ENCODE results near the gene FNIP2.

Gene FNIP2

GRCh38 chr4:158760866-158761265 lies 8.0 kb upstream of the FNIP2 start:
- H3K9me3 ChIP-seq (ENCODE audit: control insufficient read depth, low read length): peaks cover 2% of the 10 kb centered on the region
- H3K4me3 ChIP-seq (ENCODE audit: insufficient read depth, low read depth, low read length): no peak overlapping the region
- H3K36me3 ChIP-seq (ENCODE audit: control insufficient read depth, insufficient read depth, low read length): no peaks in the 10 kb centered on the region
- H3K27me3 ChIP-seq (ENCODE audit: control insufficient read depth, insufficient read depth, low read length, poor library complexity, severe bottlenecking): no peaks in the 10 kb centered on the region
- WGBS, 2 experiments: 91 to 93% methylated on average over 4 of the region's 4 CpGs
- H3K4me1 ChIP-seq (ENCODE audit: control insufficient read depth, insufficient read depth, low read length): no peaks in the 10 kb centered on the region
- no peak overlapping the region for H3K27ac ChIP-seq (ENCODE audit: insufficient read depth, low read depth, low read length, poor library complexity, severe bottlenecking)

DNA sequence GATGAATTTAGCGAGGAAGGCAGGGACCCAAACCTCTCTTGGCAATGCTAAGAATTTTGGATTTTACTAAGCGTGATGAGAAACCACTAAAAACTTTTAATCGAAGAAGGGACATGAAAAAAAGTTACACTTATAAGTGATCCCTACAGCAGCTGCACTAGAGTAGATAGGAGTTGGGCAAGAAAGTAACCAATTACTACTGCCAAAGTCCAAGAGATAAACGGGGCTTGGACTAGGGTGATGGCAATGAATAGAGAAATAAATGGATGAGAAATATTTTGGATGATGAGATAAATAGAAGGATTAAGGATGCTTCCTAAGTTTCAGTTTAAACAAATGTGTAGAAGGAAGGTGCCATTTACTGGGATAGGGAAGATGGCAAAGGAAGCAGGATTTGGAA lies 6.3 kb upstream of the FNIP2 start:
- peaks cover 7% of the 10 kb centered on the region for H3K27me3 ChIP-seq (ENCODE audit: control insufficient read depth, insufficient read depth, low read length, poor library complexity, severe bottlenecking)
- WGBS, 2 experiments: 95 to 99% methylated on average over 3 to 4 of the region's 4 CpGs
- no peak overlapping the region for H3K4me3 ChIP-seq (ENCODE audit: insufficient read depth, low read depth, low read length)
- H3K9me3 ChIP-seq (ENCODE audit: control insufficient read depth, low read length): peaks cover 2% of the 10 kb centered on the region
- H3K4me1 ChIP-seq (ENCODE audit: control insufficient read depth, insufficient read depth, low read length): no peaks in the 10 kb centered on the region
- H3K27ac ChIP-seq (ENCODE audit: insufficient read depth, low read depth, low read length, poor library complexity, severe bottlenecking): no peak overlapping the region
- H3K36me3 ChIP-seq (ENCODE audit: control insufficient read depth, insufficient read depth, low read length): no peaks in the 10 kb centered on the region

DNA sequence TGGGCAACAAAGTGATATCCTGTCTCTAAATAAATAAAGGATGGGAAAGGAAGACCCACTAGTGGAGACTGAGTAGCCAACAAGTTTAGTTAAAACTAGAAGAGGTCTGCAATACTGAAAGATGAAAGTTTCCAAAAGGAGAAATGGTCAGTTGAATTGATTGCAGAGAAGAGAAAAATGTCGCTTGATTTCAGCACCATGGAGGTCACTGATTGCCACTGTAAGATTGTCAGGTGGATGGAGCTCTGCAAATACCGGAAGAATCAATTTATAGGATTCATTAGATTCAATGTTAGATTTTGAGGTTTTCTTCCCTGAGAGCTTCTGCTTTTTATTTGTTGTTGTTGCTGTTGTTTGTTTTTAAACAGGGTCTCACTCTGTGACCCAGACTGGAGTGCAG lies 5.4 kb upstream of the FNIP2 start:
- Histone ChIP-seq H3K27me3 (ENCODE audit: control insufficient read depth, insufficient read depth, low read length, poor library complexity, severe bottlenecking) (peaks cover 16% of the 10 kb centered on the region), H3K27ac (ENCODE audit: insufficient read depth, low read depth, low read length, poor library complexity, severe bottlenecking) (no peak overlapping the region), H3K4me1 (ENCODE audit: control insufficient read depth, insufficient read depth, low read length) (no peaks in the 10 kb centered on the region), H3K4me3 (ENCODE audit: insufficient read depth, low read depth, low read length) (no peak overlapping the region), H3K9me3 (ENCODE audit: control insufficient read depth, low read length) (peaks cover 2% of the 10 kb centered on the region), H3K36me3 (ENCODE audit: control insufficient read depth, insufficient read depth, low read length) (no peaks in the 10 kb centered on the region)
- 42 to 43% methylated on average over 2 of the region's 2 CpGs for WGBS, 2 experiments

- Histone ChIP-seq H3K27me3 (ENCODE audit: control insufficient read depth, insufficient read depth, low read length, poor library complexity, severe bottlenecking) (peaks cover 26% of the 10 kb centered on the region), H3K4me1 (ENCODE audit: control insufficient read depth, insufficient read depth, low read length) (peaks cover 5% of the 10 kb centered on the region), H3K27ac (ENCODE audit: insufficient read depth, low read depth, low read length, poor library complexity, severe bottlenecking) (no peak overlapping the region), H3K9me3 (ENCODE audit: control insufficient read depth, low read length) (no peaks in the 10 kb centered on the region), H3K4me3 (ENCODE audit: insufficient read depth, low read depth, low read length) (no peak overlapping the region), H3K36me3 (ENCODE audit: control insufficient read depth, insufficient read depth, low read length) (no peaks in the 10 kb centered on the region)
- WGBS, 2 experiments: 92 to 93% methylated on average over 5 to 6 of the region's 6 CpGs
Observed at GRCh38 chr4:158766434-158767044, 2.3 kb upstream of the FNIP2 start.

DNA sequence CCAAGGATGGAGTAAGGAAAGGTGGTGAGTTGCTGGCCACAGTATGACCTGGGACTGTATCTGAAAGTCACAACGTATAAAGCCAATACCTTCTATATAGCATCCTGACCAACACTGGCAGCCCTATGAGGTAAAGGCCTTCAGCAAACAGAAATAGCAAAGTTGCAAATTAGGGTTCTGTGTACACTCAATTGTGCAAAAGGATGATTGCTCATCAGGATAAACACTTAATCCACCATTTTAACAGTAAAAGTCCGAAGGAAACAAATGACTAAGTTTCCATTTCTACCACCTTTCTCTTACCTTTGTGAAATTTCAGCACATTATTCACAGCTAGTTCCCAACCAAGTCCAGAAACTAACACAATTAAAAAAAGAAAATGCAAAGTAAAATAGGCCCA lies 1.4 kb upstream of the FNIP2 start:
- Histone ChIP-seq H3K36me3 (ENCODE audit: control insufficient read depth, insufficient read depth, low read length) (no peaks in the 10 kb centered on the region), H3K4me3 (ENCODE audit: insufficient read depth, low read depth, low read length) (no peak overlapping the region), H3K27ac (ENCODE audit: insufficient read depth, low read depth, low read length, poor library complexity, severe bottlenecking) (no peak overlapping the region), H3K9me3 (ENCODE audit: control insufficient read depth, low read length) (no peaks in the 10 kb centered on the region), H3K4me1 (ENCODE audit: control insufficient read depth, insufficient read depth, low read length) (peaks cover 5% of the 10 kb centered on the region), H3K27me3 (ENCODE audit: control insufficient read depth, insufficient read depth, low read length, poor library complexity, severe bottlenecking) (peaks cover 26% of the 10 kb centered on the region)
- WGBS, 2 experiments: 39 to 49% methylated on average over 2 of the region's 2 CpGs

DNA sequence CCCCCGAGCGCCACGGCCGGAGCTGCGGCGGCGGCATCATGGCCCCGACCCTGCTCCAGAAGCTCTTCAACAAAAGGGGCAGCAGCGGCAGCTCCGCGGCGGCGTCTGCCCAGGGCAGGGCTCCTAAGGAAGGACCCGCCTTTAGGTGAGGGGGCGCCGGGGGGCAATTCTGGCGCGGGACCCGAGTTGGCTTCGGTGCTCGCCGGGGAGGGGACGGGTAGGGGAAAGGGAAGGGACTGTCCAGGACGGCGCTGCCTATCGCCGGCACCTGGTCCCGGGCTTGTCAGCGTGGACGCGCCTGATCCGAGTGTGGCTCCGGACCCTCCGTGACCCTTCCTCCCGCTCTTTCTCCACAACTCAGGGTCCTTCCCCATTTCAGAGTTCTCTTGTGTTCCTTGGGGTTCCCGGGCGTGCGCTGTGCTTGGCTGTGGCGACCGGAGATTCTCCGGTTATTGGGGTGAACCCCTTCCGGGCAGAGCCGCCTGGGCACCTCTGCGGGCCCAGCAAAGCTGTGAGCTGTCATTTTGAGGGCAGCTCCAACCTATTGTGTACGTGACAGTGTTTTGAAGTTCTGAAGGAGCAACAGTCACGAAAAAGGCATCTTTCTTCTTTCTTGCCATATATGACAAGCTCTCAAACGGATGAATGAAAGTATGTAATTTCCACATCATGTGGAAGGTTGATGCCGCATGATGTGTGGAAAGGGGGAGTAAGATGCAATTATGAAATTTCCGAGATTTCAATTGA lies 522 bp downstream of the FNIP2 start:
- Histone ChIP-seq H3K9me3 (ENCODE audit: control insufficient read depth, low read length) (no peaks in the 10 kb centered on the region), H3K36me3 (ENCODE audit: control insufficient read depth, insufficient read depth, low read length) (no peaks in the 10 kb centered on the region), H3K4me3 (ENCODE audit: insufficient read depth, low read depth, low read length) (peak overlapping the region; percentile 78), H3K27me3 (ENCODE audit: control insufficient read depth, insufficient read depth, low read length, poor library complexity, severe bottlenecking) (peaks cover 26% of the 10 kb centered on the region), H3K4me1 (ENCODE audit: control insufficient read depth, insufficient read depth, low read length) (peaks cover 5% of the 10 kb centered on the region), H3K27ac (ENCODE audit: insufficient read depth, low read depth, low read length, poor library complexity, severe bottlenecking) (no peak overlapping the region)
- WGBS, 2 experiments: 4% methylated on average over 49 of the region's 49 CpGs

GRCh38 chr4:158770671-158771070 lies 1.8 kb downstream of the FNIP2 start:
- H3K36me3 ChIP-seq (ENCODE audit: control insufficient read depth, insufficient read depth, low read length): no peaks in the 10 kb centered on the region
- peaks cover 26% of the 10 kb centered on the region for H3K27me3 ChIP-seq (ENCODE audit: control insufficient read depth, insufficient read depth, low read length, poor library complexity, severe bottlenecking)
- H3K9me3 ChIP-seq (ENCODE audit: control insufficient read depth, low read length): no peaks in the 10 kb centered on the region
- H3K27ac ChIP-seq (ENCODE audit: insufficient read depth, low read depth, low read length, poor library complexity, severe bottlenecking): no peak overlapping the region
- H3K4me3 ChIP-seq (ENCODE audit: insufficient read depth, low read depth, low read length): no peak overlapping the region
- H3K4me1 ChIP-seq (ENCODE audit: control insufficient read depth, insufficient read depth, low read length): peaks cover 5% of the 10 kb centered on the region
- WGBS, 2 experiments: 91 to 92% methylated on average over 5 of the region's 5 CpGs

- WGBS, 2 experiments: 91 to 98% methylated on average over 2 of the region's 2 CpGs
- H3K27ac ChIP-seq (ENCODE audit: insufficient read depth, low read depth, low read length, poor library complexity, severe bottlenecking): no peak overlapping the region
- H3K4me3 ChIP-seq (ENCODE audit: insufficient read depth, low read depth, low read length): no peak overlapping the region
Observed at GRCh38 chr4:158771776-158772175, 3.0 kb downstream of the FNIP2 start.

DNA sequence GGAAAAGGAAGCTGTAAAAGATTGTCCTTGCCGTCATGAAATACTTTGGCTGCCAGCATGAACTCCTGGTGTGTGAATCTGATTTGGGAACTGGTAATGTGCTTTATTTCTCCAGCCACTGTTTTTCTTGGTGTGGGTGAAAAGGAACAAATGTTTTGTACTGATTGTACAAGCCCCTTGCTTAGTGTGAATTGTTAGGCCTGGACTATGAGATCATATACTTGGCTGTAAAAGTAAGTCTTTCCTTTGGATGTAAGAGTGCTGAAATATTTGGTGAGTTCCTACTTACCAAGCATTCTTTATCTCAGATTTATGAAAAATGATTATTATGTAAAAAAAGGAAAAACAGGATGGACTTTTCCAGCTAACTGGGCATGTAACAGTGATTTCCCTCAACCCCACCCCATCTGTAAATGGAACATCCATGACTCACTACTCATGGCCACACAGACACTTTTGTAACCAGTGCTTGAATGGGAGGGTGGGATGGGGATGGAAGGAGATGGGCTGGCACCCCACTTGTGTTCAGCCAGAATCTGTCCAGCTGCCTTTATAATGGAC lies 6.3 kb downstream of the FNIP2 start:
- no peak overlapping the region for H3K27ac ChIP-seq (ENCODE audit: insufficient read depth, low read depth, low read length, poor library complexity, severe bottlenecking)
- H3K4me3 ChIP-seq (ENCODE audit: insufficient read depth, low read depth, low read length): no peak overlapping the region
- 41 to 69% methylated on average over 1 of the region's 1 CpG for WGBS, 2 experiments
- no peaks in the 10 kb centered on the region for H3K4me1 ChIP-seq (ENCODE audit: control insufficient read depth, insufficient read depth, low read length)
- H3K27me3 ChIP-seq (ENCODE audit: control insufficient read depth, insufficient read depth, low read length, poor library complexity, severe bottlenecking): peaks cover under 1% of the 10 kb centered on the region
- no peaks in the 10 kb centered on the region for H3K9me3 ChIP-seq (ENCODE audit: control insufficient read depth, low read length)
- no peaks in the 10 kb centered on the region for H3K36me3 ChIP-seq (ENCODE audit: control insufficient read depth, insufficient read depth, low read length)

More at GRCh38 chr4:158771776-158772175, 3.0 kb downstream of the FNIP2 start:
- Histone ChIP-seq H3K36me3 (ENCODE audit: control insufficient read depth, insufficient read depth, low read length) (no peaks in the 10 kb centered on the region), H3K27me3 (ENCODE audit: control insufficient read depth, insufficient read depth, low read length, poor library complexity, severe bottlenecking) (peaks cover 26% of the 10 kb centered on the region), H3K4me1 (ENCODE audit: control insufficient read depth, insufficient read depth, low read length) (peaks cover 5% of the 10 kb centered on the region), H3K9me3 (ENCODE audit: control insufficient read depth, low read length) (no peaks in the 10 kb centered on the region)

DNA sequence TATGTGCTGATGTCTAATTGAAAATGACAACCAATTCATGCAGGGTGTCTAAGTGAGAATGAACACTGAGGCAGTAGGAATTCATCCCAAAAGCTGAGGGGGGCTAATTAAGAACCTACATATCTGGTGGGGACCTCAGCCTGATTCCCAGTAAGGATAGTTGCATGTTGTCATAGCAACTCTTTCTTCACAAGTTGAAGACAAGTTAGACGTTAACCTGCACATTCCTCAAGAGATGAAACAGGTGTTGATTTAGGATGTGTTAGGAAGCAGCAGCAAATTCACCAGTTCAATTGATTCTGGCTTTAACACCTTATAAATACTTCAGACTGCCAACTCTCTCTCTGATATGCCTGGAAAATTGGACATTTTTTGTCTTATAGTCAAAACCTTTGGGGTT lies 7.3 kb downstream of the FNIP2 start:
- Histone ChIP-seq H3K27me3 (ENCODE audit: control insufficient read depth, insufficient read depth, low read length, poor library complexity, severe bottlenecking) (no peaks in the 10 kb centered on the region), H3K36me3 (ENCODE audit: control insufficient read depth, insufficient read depth, low read length) (no peaks in the 10 kb centered on the region), H3K4me3 (ENCODE audit: insufficient read depth, low read depth, low read length) (no peak overlapping the region), H3K27ac (ENCODE audit: insufficient read depth, low read depth, low read length, poor library complexity, severe bottlenecking) (no peak overlapping the region), H3K4me1 (ENCODE audit: control insufficient read depth, insufficient read depth, low read length) (no peaks in the 10 kb centered on the region), H3K9me3 (ENCODE audit: control insufficient read depth, low read length) (no peaks in the 10 kb centered on the region)
- WGBS, 2 experiments: 68 to 80% methylated on average over 1 of the region's 1 CpG

All from ectodermal cell (in vitro differentiated cells).